HuH-7 (cell line): ENCODE measurements around the gene DHDH.

Experiments
- DNase-seq: peaks from one replicate; pipeline ENCODE4 v3.0.0; 2011; ENCODE audit warnings: low spot score

The DHDH gene

GRCh38 chr19:48950159-48950558 lies 16.7 kb downstream of the DHDH start:
- DNase-seq, result no peak

- DNase-seq, result no peak
These were observed 17.5 kb downstream of the DHDH start for GRCh38 chr19:48950830-48951519.

- no peak for DNase-seq
These were observed 19.6 kb downstream of the DHDH start for GRCh38 chr19:48953141-48953540.

- no peak for DNase-seq
These were observed 20.6 kb downstream of the DHDH start for GRCh38 chr19:48953990-48954594.

GRCh38 chr19:48954595-48955307 lies 21.3 kb downstream of the DHDH start, which contains the start of gene BAX:
BAX (plus strand) TSS chr19:48954875; CDS start chr19:48954929, 54 bp downstream.
- DNase-seq, result peak; percentile 98

GRCh38 chr19:48955308-48955958 lies 21.9 kb downstream of the DHDH start:
- no peak for DNase-seq

- no peak for DNase-seq
These were observed 24.5 kb downstream of the DHDH start for GRCh38 chr19:48958006-48958405.

- DNase-seq, result no peak
These were observed 26.1 kb downstream of the DHDH start for GRCh38 chr19:48959341-48960239.

- DNase-seq, result no peak
These were observed 27.7 kb downstream of the DHDH start for GRCh38 chr19:48961051-48961649.

GRCh38 chr19:48961673-48962028 lies 28.2 kb downstream of the DHDH start:
- no peak for DNase-seq

GRCh38 chr19:48962029-48962848 lies 28.7 kb downstream of the DHDH start:
- DNase-seq, result peak; percentile 72

GRCh38 chr19:48962849-48963165 lies 29.3 kb downstream of the DHDH start:
- DNase-seq, result no peak

GRCh38 chr19:48963371-48964204 lies 30.1 kb downstream of the DHDH start:
- peak; percentile 87 for DNase-seq

- DNase-seq, result peak; percentile 59
These were observed 30.9 kb downstream of the DHDH start for GRCh38 chr19:48964205-48965039.

GRCh38 chr19:48965040-48965805 lies 31.7 kb downstream of the DHDH start, which contains the start of gene FTL:
FTL (plus strand) TSS chr19:48965309; CDS start chr19:48965508, 199 bp downstream.
- peak; percentile 94 for DNase-seq

GRCh38 chr19:48965806-48966540 lies 32.5 kb downstream of the DHDH start:
- DNase-seq, result no peak
